Myocyte (in vitro differentiated cells): ENCODE measurements around the gene TRIOBP. TPM values are rescaled to one million over a fixed set of nuclear protein-coding genes. Genes with fewer than 3 reads are reported as not detected.

Experiments used
- DNase-seq: peaks from one replicate; pipeline ENCODE4 v3.0.0-alpha.2; 2012; ENCODE audit warnings: low read depth
- total RNA-seq: library from RNA; depleted of rRNA; stranded (reverse); fragments of >200 nt; gene quantifications from 2 replicates; pipeline ENCODE4 v1.2.3, GENCODE V29; 2014

The TRIOBP gene
- total RNA-seq, 1 donor from 2014 or later: 26.6 TPM

- no peak for DNase-seq
These were observed 28.8 kb downstream of the TRIOBP start for GRCh38 chr22:37725551-37726240.

- DNase-seq: peak; percentile 23
These were observed 29.5 kb downstream of the TRIOBP start for GRCh38 chr22:37726241-37726887.

GRCh38 chr22:37728620-37729019 is 31.8 kb downstream of the TRIOBP start:
- DNase-seq: no peak

- no peak for DNase-seq
These were observed 35.1 kb downstream of the TRIOBP start for GRCh38 chr22:37731804-37732471.

- no peak for DNase-seq
These were observed 36.1 kb downstream of the TRIOBP start for GRCh38 chr22:37732699-37733607.

- no peak for DNase-seq
These were observed 37.0 kb downstream of the TRIOBP start for GRCh38 chr22:37733625-37734401.

GRCh38 chr22:37734402-37734700 is 37.5 kb downstream of the TRIOBP start:
- no peak for DNase-seq

GRCh38 chr22:37734964-37735451 is 38.2 kb downstream of the TRIOBP start:
- peak; percentile 44 for DNase-seq

- no peak for DNase-seq
These were observed 42.2 kb downstream of the TRIOBP start for GRCh38 chr22:37739035-37739434.

- no peak for DNase-seq
These were observed 42.8 kb downstream of the TRIOBP start for GRCh38 chr22:37739611-37740049.

- DNase-seq: no peak
These were observed 43.8 kb downstream of the TRIOBP start for GRCh38 chr22:37740455-37741311.

- DNase-seq: peak; percentile 60
These were observed 44.5 kb downstream of the TRIOBP start for GRCh38 chr22:37741312-37741795.

- peak; percentile 74 for DNase-seq
These were observed 45.7 kb downstream of the TRIOBP start for GRCh38 chr22:37742376-37743171.

GRCh38 chr22:37744589-37744988 is 47.7 kb downstream of the TRIOBP start:
- DNase-seq: no peak

- DNase-seq: peak; percentile 90
These were observed 48.9 kb downstream of the TRIOBP start for GRCh38 chr22:37745548-37746365.

- peak; percentile 13 for DNase-seq
These were observed 49.7 kb downstream of the TRIOBP start for GRCh38 chr22:37746366-37747079.
